DOHH2 (cell line): Measurements from ENCODE around the gene ZCRB1.

Experiments
- EZH2phosphoT487 ChIP-seq: fragments of 200-600 bp; sonication (generic); IDR thresholded peaks from 2 replicates; pipeline ENCODE4 v1.6.1; 2017; ENCODE audit warnings: borderline replicate concordance, mild to moderate bottlenecking, antibody characterized with exemption, low read length, moderate library complexity, mixed read lengths
- TF ChIP-seq, protein P1 (sequence below): fragments of 200-600 bp; sonication (generic); IDR thresholded peaks from one replicate; pipeline ENCODE4 v1.5.1; 2014; ENCODE audit warnings: antibody characterized with exemption, mild to moderate bottlenecking, low read depth, low read length; ENCODE audit not compliant: poor library complexity, severe bottlenecking

DNA sequence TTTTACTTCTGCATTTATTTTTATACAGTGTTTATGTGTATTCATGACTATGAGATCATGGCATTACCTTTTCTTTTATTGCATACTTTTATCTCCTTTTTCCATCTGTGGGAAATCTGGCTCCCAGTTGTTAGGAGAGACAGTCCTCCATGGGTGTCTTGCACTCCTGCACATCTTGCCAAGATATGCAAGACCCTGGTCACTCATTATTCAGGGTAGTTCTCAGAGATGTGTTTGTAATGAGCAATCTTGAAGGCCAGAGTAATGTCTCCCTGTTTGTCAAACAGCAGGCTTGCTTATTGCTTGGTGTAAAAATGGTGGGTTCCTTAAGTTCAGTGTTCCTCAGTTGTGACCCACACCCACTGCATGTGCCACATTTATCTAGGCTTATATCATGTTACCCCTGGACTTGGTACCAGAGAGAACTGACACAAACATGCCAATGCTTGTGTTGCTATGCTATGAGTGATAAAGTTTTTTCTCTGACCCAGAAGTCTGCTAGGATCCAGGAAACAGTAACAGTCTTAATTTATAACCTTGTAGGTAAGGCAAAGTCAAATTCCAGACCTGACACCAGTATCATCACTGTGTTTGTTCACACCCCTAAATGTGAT lies 36.9 kb upstream of the ZCRB1 start:
- TF ChIP-seq, protein P1, sequence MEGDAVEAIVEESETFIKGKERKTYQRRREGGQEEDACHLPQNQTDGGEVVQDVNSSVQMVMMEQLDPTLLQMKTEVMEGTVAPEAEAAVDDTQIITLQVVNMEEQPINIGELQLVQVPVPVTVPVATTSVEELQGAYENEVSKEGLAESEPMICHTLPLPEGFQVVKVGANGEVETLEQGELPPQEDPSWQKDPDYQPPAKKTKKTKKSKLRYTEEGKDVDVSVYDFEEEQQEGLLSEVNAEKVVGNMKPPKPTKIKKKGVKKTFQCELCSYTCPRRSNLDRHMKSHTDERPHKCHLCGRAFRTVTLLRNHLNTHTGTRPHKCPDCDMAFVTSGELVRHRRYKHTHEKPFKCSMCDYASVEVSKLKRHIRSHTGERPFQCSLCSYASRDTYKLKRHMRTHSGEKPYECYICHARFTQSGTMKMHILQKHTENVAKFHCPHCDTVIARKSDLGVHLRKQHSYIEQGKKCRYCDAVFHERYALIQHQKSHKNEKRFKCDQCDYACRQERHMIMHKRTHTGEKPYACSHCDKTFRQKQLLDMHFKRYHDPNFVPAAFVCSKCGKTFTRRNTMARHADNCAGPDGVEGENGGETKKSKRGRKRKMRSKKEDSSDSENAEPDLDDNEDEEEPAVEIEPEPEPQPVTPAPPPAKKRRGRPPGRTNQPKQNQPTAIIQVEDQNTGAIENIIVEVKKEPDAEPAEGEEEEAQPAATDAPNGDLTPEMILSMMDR: no peak
- no peak for TF ChIP-seq EZH2phosphoT487
